Measurements from ENCODE around the gene HAGH.

The HAGH gene

DNA sequence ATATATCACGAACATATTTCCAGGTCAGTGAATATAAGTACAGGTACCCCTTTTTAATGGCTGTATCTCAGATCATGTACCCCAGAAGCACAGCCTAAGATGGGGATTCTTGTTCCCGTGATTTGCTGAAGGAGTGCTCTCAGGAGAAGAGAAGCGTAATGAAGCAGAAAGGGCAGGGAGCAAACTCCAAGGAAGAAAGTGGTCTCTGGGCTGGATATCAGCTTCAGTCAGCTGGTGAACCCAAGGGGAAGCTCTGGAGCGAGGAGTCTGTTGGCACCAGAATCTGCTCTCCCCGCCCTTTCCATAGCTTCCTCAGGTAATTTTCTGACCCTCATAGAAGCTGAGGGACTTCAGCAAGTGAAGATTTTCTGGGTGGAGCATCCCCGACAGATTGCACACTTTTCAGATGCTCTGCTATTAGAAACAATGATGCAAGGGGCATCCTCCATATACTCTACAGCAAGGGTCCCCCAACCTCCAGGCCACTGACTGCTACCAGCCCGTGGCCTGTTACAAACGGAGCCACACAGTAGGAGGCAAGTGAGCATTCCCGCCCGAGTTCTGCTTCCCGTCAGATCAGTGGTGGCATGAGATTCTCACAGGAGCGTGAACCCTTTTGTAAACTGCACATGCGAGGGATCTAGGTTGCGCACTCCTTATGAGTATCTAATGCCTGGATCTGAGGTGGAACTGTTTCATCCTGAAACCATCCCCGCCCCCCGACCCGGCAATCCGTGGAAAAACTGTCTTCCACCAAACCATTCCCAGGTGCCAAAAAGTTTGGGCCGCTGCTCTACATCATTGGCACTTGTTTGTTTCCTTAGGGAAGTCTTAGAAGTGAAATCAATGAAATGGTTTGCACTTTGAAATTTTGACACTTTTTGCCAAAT, 4.8 kb upstream of the HAGH start:
- DNase-seq (ENCODE audit: low read depth in 2 of 2) = no peak

DNA sequence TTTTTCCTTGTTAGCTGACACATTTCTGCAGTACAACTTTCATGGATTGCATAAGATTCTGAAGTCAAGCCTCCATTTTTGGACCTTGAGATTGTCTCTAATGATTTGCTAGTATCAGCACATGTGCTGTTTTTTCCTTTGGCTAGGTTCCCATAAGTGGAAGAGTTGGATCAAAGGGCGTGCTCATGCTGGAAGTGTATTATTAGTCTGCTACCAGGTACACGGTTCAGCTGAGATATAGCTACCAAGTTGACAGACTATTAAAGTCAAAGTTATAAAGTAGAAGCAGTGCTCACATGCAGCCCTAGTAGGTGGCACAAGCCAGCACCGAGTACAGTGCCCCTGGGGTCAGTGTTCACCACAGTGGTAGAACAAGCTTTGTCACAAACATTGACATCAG, 3.6 kb upstream of the HAGH start:
- DNase-seq (ENCODE audit: low read depth in 2 of 2) = no peak

DNA sequence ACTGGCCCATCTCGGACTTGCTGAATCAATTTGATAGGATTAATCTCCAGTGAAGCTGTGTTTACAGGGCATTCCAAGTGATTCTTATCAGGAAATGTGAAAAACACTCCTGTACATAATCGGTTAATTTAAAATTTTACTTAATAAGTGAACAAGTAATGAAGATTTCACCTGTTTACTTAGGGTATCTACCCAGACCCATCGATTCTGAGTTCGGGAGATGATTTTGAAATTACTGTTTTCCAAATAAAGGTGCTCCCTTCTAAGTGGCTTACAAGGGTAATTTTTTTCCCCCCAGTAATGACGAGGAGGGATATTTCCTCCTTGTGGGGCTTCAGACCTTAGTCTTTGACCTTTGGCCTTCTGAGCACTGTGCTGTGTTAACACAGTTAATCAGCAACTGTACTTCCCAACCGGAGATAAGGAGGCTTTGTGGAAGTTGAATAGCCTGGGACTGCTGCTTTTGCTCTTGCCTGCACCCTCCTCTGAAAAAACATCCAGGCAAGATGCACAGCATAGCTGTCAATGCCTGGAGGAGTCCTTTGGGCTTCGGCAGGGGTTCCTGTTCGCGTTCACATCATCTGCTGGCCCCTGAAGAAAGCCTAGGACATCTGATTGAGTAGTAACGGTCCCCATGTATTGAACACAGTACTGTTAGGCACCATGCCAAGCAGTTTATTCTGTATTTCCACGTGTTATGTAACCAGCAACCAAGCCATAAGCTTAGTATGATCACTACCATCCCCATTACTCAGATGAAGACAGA, 2.2 kb upstream of the HAGH start:
- no peak for DNase-seq (ENCODE audit: low read depth in 2 of 2)

DNA sequence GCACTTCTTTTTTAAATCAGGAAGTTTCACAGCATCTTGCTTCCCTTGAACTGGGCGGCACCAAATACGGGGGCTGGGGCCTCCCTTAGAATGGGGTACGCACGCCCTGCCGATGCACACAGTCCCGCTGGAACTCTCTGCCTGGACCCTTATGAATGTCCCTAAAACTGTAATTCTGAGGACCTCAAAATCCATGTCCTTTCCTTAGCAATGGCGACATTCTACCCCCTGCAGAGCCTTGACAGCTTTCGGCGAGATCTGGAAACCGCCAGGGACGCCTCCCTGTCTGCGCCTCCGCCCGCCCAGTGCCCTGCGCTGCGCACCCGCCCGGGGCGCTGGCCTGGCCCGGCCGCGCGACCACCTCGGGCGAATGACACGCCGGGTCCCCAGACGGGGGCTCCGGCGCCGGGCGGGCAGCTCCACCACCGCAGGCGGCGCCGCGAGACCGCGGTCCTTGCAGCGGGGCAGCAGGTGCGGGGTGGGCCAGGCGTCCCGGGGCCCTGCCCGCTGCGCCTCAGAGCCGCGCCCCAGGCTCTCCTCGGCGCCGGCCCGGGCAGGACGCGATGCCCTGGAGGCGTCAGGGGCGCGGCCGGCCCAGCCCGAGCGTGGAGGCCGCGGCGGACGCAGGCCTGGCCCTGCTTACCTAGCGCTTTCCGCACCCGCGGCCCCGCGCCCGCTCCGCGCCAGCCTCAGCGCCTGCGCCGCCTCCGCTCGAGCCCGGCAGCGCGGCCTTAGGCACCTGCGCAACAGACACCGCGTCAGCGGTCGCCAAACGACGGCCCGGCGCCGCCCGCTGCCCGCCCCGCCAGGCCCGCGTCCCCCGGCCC, 548 bp downstream of the HAGH start:
- DNase-seq (ENCODE audit: low read depth in 2 of 2) = peak; percentile 41 to 66

DNA sequence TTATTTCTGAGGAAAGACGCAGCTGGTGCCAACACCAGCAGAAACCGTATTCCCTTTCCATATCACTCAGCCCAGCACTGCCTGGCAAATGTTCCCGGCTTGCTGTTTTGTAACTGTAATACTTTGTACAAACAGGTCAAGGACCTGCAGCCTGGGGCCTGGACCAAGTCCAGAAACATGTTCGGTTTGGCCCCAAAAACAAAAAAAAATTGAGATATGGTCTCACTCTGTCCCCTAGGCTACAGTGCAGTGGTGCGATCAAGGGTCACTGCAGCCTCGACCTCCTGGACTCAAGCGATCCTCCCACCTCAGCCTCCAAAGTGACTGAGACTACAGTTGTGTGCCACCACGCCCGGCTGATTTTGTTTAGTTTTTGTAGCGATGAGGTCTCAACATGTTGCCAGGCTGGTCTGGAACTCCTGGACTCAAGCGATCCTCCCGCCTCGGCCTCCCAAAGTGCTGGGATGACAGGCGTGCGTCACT, 1.2 kb downstream of the HAGH start:
- no peak for DNase-seq (ENCODE audit: low read depth in 2 of 2)

DNA sequence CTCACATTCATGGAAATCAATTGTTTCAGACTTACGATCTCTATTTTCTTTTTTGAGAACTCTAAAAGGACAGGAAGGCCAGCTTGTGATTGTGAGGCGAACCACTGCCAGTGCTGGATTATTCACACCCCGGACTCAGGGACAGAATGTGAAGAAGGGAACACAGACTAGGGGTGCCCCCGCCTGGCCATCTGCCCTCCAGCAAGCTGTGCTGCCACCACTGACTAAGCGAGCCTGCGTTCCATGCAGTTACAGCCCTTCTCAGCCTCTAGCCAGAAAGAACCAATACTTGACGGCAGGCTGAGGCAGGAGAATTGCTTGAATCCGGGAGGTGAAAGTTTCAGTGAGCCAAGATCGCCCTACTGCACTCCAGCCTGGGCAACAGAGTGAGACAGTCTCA, 2.8 kb downstream of the HAGH start:
- no peak for DNase-seq (ENCODE audit: low read depth in 2 of 2)

DNA sequence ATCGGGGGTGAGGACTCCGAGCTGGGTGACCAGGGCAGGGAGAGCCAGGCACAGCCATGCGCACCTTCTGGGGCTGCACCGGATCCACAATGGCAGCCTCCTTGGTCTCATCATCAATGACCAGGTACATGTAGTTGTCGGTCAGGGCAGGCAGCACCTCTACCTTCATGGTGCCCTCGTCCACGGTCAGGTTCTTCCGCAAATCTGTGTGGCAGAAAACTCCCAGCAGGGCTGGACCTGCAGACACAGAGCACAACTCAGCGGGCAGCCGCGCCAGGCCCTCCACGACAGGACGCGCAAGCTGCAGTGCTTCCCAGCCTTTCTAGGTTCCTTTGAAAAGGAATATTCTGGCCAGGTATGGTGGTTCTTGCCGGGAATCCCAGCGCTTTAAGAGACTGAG, 3.8 kb downstream of the HAGH start:
- no peak for DNase-seq (ENCODE audit: low read depth in 2 of 2)

DNA sequence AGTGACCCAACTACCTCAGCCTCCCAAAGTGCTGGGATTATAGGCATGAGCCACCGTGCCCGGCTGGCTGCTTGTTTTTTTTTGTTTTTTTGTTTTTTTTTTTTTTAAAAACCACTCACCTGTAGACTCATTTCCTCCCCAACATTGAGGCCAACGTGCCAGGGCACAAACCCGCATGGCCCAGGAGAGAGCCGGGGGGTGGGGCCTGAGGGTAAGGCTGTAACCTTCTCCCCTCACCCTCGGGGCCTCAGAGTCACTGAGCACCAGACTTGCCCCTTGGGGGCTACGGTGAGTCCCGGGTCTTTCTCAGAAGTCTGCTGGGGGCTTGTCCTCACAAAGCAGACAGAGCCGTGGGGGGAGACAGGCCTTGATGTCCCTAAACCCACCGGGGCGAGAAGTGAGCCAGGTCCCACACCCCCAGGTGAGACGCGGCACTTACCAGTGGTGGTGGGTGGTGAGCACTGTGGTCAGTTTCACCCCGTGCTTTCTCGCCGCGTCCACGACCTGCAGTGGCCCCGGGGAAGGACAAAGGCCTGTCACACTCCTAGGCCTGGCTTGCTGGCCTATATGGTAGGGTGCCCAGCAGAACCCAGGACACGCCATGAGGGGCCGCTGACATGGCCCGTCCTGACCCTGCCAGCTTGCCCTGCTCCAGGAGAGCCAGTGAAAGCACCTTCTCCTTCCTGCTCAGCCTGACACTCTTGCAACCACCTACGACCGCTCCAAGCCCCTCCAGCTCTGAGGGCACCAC, 4.6 kb downstream of the HAGH start:
- no peak for DNase-seq (ENCODE audit: low read depth in 2 of 2)

DNA sequence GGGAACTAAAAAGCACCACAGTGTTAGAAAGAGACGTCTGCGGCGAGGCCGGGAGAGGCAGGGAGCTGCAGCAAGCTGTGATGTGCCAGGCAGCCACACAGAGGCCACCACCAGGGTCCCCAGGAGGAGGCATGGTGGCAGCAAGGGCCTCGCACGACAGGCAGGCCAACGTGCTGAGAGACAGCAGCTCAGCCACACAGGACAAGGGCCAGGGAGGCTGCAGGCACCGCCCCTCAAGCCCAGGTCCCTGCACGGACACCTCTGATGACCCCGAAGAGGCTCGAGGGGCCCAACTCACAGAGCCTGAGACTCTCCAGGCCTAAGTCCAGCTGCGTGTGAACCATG, 5.7 kb downstream of the HAGH start:
- no peak for DNase-seq (ENCODE audit: low read depth in 2 of 2)

DNA sequence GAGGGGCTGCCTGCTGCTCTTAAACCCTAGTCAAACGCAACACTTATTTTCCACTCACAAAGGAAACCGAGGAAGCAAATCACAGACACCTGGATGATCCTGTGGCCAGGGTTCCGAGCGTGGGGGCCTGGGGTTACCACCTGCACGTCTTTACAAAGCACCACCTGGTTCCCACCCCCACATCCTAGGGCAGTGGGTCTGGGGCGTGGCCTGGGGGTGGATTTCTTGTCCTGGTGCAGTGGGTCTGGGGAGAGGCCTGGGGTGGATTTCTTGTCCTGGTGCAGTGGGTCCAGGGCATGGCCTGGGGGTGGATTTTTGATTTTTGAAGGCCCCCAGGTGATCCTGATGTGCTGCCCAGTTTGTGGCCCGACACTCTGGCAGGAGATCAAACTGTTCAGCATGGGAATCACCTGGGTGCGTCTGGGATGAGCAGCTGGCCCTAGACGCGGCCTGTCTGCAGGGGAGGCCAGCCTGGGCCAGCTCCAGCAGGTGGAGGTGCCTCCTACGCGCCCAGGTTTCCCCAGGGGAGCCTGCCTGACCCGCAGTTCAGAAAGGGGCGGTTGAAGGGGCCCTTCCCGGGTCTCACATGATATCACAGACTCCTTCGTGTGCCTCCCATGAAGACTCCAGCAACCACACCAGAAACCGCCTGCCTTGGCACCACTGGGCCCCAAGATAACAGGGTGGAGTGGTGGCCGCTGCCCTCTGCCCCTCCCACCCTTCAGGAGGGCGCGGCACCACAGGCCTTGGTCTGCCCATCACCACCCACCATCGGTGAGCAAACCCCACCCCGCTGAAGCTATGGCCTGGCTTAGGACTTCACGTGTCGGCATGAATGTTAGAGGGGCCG, 6.3 kb downstream of the HAGH start:
- DNase-seq (ENCODE audit: low read depth in 2 of 2) = no peak

DNA sequence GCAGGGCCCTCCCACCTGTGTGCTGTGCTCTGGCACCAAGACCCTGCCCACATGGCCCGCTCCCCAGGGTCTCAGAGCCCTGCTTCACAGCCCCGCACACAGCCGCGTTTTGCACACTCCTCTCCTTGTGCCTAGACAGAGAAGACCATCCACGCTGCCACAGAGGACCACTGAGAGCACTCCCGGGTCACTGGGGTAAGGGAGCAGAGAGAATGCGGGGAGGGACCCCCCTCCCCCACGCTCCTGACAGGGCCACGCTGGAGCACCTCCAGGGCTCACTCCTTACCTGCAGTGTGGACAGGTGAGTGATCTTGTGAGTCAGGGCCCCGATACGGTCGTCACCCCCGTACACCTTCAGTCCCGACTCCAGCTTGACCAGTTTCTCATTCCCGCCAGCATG, 7.0 kb downstream of the HAGH start:
- no peak for DNase-seq (ENCODE audit: low read depth in 2 of 2)

DNA sequence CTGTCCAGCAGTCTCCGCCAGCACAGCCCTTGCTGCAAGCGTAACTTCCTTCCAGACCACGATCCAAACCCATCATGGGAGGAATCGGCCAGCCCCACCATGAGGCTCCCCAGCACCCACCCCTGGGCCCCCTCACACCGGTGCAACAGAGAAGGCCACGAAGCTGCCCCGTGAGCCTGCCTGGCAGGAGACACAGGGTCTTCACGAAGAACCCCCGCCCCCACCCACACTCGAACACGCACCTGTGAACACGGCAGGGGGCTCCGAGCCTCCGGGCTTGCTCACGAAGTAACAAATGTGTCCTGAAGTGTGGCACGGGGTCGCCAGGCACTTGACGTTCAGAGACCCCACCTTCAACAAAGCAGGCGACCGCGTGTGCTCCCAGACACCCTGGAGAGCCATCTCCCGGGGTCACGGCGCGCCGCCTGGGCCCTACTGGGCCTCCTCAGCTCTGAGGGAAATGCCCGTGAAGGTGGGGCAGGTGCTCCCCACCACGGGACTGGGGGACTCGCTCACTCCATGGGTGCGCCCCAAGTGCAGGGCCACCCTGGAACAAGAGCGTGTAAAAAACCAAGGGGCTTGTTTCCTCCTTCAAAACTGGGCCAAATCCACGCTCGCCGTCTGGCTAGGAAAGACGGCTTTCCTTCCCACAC, 7.6 kb downstream of the HAGH start:
- DNase-seq (ENCODE audit: low read depth in 2 of 2) = no peak

DNA sequence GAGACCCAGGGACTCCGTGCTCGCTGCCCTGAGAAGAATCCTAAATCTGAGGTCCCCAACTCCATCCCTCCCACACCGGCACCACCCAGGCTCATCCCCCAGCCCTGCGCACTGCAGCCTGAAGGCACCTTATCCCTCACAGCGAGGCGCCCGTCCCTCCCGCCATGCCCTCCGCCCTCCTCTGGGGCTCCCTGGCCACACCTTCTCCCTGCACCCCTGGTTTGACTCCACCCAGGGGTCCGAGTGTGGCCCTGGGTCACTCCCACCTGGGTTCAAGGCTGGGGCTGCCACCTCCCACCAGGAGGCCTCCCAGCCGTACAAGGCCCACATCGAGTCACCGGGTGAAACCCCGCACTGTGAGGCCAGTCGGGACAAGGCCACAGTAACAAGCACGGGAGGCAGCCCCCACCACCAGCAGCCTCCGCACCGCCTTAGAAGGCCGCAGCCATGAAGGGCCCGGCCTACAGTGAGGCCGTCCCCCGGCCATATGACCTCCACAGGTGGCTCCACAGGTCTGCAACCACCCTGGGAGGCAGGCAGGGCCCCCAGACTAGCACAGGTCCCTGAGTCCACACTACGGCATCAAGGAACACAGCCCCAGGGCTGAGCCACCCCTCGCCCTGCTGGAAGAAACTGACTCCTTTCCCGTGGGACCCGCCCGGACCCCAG, 8.3 kb downstream of the HAGH start:
- no peak for DNase-seq (ENCODE audit: low read depth in 2 of 2)

DNA sequence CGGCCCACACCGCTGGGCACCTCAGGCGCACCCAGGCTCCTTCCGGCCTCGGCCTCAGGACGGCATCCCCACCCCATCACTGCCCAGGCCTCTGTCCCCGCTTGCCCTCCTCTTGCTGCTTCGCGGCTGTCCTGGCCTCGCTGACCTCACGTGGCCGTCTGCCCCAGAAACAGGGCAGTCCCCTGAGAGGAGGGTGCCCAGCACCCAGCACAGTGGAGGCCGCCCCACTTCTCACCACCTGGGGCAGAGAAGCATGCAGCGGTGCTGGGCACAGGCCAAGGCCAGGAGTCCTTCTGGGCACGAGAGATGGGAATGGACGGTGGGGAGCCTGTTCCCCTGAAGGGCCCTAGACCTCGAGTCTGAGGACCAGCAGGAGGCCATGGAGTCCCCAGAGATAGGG, 8.9 kb downstream of the HAGH start:
- DNase-seq (ENCODE audit: low read depth in 2 of 2) = no peak

DNA sequence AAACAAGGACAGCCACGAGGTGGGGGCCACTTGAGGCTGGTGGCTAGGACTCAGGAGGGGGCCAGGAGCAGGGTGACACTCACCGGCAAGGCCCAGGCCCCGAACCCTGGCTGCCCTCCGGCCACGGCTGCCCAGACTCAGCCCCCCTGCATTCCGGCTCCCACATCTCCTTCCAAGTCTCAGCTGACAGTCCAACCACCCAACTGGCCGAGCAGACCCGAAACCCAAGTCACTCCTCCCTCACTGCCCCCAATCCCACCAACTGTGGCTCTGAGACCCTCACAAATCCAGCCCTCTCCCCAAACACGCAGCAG, 9.4 kb downstream of the HAGH start:
- DNase-seq (ENCODE audit: low read depth in 2 of 2) = no peak

DNA sequence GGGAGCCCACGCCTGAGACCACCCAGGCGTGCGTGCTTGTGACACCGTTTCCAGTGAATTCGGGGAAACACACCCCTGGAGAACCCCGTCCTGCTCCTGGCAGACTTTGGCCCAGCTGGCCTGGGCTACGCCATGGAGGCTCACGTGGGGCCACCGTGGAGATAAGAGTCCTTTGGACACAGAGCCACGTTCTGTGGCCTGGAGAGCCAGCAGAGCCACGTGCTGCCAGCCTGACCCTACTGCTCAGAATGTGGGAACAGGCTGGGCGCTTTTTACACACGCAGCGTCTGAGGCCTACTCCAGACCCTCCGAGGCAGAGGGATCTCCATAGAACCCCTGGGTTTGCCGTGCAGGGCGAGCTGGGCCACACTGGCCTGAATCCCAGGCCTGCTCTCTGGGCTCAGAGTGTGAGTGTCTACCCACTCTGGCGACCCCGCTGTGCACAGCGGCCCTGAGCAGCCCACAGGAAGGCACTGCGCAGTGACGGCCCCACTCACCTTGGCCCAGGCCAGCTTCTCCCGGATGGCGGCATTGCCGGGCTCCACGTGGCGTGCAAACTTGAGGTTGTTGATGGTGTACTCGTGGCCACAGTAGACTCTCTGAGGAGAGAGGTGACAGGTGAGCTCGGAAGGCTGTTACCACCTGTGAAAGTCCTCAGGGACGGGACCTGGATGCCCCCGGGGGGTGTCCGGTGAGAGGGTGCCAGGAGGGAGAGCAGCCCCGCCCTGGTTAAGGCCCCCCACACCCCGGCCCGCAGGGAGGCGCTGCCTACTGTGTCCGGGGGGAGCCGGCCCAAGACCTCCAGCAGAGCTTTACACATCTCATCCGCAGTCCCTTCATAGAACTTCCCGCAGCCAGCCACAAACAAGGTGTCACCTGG, 10.0 kb downstream of the HAGH start:
- DNase-seq (ENCODE audit: low read depth in 2 of 2) = no peak

DNA sequence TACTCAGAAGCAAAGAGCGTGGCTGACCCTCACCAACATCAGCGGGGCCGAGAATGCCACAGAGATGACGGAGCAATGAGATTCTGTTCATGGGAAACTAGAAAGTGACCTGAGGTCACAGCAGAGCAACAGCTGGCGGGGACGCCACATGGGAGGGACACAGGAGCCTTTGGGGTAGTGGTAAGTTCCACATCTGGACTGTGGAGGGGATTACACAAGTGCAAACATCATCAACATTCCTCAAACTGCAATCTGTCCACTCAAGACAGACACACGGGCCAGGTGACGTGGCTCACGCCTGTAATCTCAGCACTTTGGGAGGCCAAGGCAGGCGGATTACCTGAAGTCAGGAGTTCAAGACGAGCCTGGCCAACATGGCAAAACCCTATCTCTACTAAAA, 11.2 kb downstream of the HAGH start:
- DNase-seq (ENCODE audit: low read depth in 2 of 2) = no peak

DNA sequence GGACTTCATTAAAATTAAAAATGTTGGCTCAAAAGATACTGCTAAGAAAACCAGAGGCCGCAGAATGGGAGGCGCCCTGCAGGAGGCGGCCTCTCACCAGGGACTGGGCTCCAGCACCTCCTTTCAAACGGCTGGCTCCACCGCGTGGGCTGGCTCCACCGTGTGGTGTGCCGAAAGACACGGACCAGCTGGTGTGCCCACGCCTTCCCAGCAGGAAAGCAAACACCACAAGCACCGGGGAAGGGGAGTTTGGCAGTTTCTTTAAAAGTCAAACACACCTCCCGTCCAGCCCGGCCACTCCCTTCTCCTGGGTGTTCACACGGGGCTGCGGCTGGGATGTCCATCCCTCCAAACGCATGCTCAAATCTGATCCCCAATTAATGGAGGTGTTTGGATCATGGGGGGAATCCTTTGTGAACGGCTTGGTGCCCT, 13.9 kb downstream of the HAGH start:
- peak; percentile 33 for DNase-seq (ENCODE audit: low read depth in 2 of 2)

DNA sequence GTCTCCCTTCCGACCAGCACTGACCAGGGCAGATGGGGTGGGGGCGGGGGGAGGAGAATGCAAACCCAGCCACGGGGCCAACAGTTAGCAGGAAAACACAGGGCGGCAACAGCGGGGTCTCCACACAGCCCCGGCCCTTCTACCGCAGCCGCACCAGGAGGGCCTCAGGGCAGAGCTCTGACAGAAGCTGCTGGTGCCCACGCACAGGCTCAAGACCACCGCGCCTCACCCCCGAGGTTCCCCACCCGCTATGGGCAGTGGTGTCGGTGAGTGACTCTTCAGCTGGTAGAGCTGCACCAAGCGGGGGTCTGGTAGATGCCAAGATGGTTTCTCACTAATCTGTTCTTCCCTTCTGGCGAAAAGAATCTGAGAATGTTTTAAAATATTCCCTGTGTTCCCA, 16.1 kb downstream of the HAGH start:
- DNase-seq (ENCODE audit: low read depth in 2 of 2) = no peak

Measured in stimulated activated CD4-positive, alpha-beta T cell treated with anti-CD3 and anti-CD28 coated beads, Interleukin-1b, Interleukin-23, amount 100 ng/mL, for 4 hours (primary cell).